SKM-1 treated with dmso at 0.1 percent for 144 hours (cell line): ENCODE results near the gene MED8.
"Not testable (repeated sequence)": the region's sequence is repeated elsewhere in the genome, so short reads cannot be mapped to it uniquely, and the experiment has no call there.

Experiments used
- DNase-seq: peaks from one replicate; lab custom pipeline; 2025; ENCODE audit not compliant: unreplicated experiment; lab: John Stamatoyannopoulos, UW

The MED8 gene

DNA sequence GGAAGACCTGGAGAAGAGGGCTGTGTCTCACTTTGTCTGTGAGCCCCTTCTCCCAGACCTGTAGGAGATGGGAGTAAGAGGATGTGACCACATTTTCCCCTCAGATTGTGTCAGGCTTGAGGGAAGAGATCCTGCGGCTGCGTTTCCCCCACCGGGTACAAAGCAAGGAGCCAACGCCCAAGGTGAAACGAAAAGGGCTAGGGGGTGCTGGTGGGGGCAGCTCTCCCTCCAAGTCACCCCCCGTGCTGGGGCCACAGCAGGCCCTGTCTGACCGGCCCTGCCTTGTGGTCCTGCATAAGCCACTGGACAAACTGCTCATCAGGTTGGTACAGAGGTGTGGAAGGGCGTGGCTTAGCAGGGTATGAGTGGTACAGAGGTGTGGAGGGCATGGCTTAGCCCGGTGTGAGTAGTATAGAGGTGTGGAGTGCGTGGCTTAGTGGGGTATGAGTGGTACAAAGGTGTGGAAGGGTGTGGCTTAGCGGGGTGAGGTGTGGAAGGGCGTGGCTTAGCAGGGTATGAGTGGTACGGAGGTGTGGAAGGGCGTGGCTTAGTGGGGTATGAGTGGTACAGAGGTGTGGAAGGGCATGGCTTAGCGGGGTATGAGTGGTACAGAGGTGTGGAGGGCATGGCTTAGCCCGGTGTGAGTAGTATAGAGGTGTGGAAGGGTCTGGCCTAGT lies 33.5 kb upstream of the MED8 start:
- no peak for DNase-seq

DNA sequence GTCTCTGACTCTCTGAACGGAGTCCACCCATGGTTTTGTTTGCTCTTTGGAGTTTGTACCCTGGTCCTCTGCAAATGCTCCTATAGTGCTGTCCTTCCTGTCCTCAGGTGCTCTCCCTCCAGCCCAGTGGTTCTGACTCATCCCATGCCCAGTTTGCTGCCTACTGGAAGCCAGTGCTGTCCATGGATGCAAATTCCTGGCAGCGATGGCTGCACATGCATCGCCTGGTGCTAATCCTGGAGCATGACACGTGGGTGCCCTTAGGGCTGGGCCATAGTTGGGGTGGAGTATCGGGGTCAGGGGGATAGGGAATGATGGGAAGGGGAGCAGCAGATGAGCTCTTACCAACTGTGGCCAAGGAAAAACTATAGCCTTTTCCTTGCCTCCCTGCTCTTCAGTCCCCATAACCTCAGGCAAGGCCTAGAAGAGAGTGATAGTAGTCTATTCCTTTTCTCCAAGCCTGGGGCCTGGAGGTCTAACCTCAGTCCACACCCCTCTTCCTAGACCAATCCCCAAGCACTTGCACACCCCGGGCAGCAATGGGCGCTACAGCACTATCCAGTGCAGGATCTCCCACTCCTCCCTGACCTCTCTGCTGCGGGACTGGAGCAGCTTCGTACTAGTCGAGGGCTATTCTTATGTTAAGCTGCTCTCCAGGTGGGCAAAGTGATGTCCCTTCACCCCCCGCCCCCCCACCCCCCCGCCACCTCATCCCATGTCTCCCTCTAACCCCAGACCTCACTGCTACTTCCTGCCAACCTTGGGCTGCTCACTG lies 32.6 kb upstream of the MED8 start:
- DNase-seq, result no peak

GRCh38 chr1:43421396-43421795 lies 31.8 kb upstream of the MED8 start:
- no peak for DNase-seq

DNA sequence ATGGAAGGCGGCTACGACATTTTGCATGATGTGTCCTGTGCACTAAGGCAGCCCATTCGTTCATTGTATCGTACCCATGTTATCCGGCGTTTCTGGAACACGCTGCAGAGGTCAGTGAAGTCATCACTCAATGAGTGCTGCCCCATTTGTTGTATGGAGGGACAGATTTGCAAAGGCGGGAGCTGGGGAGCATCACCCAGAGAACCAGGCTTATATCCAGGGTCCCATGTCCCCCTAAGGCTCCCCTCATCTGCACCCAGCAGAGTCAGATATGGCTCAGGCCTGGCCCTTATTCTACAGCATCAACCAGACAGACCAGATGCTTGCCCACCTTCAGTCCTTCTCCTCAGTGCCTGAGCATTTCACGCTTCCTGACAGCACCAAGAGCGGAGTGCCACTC lies 31.3 kb upstream of the MED8 start:
- no peak for DNase-seq

DNA sequence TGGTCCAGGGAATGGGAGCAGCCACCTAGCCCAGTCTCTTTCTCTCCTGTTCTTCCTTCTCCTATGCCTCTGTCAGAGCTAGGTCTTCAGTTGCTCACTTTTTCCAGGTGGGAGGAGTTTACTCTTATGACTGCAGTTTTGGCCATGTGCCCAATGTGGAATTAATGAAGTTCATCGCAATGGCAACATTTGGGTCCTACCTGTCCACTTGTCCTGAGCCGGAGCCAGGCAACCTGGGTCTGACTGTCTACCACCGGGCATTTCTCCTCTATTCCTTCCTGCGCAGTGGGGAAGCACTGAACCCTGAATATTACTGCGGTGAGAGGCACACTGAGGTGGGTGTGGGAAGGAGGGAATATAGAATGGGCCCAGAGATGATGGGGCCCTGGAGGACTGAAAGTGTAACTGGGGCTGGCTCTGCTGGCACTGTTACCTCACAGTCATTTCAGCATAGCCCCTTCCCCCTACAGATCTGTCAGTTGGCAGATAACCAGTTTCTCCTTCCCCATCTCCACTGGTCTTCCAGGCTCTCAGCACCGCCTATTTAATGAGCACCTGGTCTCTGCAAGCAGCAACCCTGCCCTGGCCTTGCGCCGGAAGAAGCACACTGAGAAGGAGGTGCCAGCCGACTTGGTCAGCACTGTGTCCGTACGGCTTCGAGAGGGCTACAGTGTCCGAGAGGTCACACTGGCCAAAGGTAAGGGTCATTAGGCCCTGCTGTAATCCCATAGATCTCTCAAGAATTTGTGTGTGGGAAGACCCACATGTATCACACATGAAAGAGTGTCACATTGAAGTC lies 30.2 kb upstream of the MED8 start:
- DNase-seq, result no peak

GRCh38 chr1:43418858-43419257 lies 29.3 kb upstream of the MED8 start:
- DNase-seq, result no peak

DNA sequence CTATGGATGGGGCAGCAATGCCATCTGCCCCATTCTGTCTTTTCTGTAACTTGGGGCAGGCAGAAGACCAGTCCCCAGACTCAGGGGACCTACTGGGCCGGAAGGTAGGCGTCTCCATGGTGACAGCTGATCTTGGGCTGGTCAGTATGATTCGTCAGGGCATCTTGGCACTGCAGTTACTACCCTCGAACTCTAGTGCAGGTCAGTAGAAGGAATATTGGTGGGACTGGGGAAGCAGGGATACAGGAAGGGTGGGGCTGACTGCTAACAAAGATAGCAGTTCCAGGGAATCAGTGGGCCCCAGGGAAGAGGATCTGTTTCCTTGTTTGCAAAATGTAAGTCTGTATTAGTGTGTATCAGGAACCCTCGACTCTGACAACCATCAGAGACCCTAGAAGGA lies 26.3 kb upstream of the MED8 start:
- no peak for DNase-seq

DNA sequence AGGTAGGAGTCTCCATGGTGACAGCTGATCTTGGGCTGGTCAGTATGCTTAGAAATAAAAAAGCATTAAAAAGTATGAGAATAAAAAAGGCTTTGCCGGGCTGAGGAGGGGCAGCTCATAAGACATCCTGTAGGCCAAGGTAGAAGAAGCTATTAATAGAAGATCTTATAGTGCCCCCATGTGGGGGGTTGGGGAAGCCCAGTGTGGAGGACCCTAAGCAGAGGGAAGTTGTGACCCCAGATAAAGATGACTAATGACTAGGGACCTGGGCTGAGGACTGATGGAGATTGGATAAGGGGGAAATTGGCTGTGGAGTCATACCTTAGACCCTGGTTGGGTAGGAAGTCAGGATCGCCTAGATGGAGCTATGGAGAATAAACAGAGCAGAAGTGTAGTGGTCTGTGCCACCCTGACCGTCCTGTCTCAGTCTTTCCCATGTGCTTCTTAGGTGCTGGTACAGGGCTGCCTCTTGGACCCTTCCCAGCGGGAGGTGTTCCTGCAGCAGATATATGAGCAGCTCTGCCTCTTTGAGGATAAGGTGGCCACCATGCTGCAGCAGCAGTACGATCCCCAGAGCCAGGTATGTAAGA lies 25.1 kb upstream of the MED8 start:
- peak; percentile 58 for DNase-seq

DNA sequence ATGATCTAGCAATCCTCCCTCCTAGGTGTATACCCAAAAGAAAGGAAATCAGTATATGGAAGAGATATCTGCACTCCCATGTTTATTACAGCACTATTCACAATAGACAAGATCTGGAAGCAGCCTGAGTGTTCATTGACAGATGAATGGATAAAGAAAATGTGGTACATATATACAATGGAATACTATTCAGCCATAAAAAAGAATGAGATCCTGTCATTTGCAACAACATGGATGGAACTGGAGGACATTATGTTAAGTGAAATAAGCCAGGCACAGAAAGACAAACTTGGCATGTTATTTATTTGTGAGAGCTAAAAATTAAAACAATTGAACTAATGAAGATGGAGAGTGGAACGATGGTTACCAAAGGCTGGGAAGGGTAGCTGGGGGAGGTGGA lies 23.8 kb upstream of the MED8 start:
- DNase-seq, result not testable (repeated sequence)

DNA sequence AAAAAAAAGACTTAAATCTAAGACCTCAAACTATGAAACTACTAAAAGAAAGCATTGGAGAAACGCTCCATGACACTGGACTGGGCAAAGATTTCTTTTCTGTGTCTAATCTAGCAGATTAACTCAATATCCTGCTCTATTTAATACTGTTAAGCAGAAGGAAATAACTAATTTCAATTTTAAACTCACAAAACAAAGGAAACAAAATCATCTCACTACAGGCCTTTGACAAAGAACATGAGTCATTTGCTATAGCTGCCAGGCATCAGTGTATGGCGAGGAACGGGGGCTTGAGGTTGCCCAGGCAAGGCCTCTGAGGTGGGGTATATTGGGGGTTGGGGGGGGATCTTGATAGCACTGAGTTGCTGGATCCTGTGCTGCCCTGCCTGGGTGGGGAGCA lies 21.0 kb upstream of the MED8 start:
- DNase-seq, result no peak

DNA sequence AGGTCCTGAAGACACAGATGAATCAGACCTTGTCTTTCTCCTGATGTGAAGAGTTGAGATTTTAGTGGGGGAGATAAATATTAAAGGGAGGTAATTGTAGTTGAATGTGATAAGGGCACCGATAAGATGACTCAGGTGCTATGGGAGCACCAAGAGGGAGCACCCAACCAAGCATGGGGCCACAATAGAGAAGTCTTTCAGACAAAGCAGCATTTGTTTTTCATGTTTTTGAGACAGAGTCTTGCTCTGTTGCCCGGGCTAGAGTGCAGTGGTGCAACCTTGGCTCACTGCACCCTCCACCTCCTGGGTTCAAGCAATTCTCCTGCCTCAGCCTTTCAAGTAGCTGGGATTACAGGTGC lies 16.3 kb upstream of the MED8 start:
- DNase-seq, result no peak

GRCh38 chr1:43405219-43405875 lies 15.7 kb upstream of the MED8 start:
- DNase-seq, result no peak

- DNase-seq, result no peak
These were observed 14.8 kb upstream of the MED8 start for GRCh38 chr1:43404353-43404752.

DNA sequence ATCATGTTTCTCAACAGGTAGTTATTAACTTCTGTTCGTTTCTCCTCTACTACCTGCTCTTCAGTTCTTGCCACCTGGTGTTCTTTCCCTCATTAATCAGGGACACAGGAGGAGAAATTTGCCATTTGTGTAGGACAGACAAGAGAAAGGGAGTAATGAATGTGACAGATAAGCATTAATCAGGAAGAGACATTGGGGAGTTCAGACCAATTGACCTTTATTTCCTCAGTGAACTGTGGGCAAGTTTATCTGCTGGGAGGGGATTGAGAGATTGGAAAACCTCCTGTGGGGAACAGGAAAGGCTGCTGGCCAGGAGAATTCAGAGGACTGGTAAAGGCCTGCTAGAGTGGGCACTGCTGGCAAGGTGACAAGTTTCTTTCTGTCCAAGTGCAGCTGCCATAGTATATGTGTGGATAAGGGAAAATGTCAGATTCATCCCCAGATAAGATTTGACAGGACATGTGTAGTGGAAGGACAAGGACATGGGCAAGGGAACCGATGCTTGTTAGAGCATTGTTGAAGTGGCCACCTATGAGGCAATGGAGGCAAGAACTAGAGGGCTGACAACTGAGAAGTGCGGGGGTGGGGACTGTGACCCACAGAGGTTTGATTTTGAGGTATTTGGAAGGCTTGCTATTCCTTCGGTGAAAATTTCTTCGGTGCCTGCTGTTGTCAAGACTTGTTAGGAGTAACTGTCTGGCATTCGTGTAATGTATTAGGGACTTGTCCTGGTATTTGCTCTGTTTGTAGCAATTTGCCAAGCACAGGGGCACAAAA lies 12.7 kb upstream of the MED8 start:
- no peak for DNase-seq

DNA sequence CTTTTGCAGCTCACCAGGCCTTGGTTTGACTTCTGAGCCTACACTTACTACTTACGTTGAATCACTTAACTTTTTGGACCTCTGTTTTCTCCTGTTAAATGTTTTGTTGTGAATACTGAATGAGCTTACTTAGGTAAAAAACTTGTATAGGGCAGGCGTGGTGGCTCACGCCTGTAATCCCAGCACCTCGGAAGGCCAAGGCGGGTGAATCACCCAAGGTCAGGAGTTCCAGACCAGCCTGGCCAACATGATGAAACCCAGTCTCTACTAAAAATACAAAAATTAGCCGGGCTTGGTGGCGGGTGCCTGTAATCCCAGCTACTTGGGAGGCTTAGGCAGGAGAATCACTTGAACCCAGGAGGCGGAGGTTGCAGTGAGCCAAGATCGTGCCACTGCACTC lies 10.8 kb upstream of the MED8 start:
- not testable (repeated sequence) for DNase-seq

DNA sequence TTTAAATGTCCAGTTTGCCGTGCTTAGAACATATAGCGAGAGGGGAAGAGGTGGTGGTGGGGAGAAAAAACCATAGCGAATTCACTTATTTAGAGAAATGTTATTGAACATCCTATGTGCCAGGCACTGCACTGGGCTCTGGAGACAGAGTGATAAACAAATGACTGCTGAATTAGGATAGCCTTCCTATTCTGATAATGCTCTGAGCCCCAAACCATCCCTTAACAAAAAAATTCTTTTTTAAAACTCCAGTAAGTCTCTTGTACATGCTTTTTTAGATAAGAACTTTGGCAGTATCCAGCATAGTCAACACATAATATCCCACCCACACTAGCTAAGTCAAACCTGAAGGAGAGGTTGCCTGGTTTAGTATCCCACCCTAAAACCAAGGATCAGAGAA lies 8.6 kb upstream of the MED8 start:
- no peak for DNase-seq

DNA sequence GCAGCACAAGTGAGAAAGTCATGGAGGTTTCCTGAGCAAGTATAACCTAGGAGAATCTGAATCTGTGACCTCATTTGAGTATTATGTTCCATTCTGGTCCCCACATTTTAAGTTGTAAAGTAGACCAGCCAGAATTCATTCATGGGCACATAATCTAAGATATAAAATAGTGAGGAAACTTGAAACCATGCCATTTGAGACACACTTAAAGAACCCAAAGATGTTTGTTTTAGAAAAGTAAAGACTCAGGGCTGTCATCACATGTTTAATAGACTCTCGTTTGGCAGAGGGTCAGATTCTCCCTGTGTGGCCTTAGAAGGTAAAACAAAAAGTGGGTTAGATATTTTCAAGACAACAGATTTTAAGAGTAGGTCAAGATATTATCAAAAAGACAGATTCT lies 6.5 kb upstream of the MED8 start:
- DNase-seq, result no peak

GRCh38 chr1:43395523-43395922 lies 5.9 kb upstream of the MED8 start:
- no peak for DNase-seq

DNA sequence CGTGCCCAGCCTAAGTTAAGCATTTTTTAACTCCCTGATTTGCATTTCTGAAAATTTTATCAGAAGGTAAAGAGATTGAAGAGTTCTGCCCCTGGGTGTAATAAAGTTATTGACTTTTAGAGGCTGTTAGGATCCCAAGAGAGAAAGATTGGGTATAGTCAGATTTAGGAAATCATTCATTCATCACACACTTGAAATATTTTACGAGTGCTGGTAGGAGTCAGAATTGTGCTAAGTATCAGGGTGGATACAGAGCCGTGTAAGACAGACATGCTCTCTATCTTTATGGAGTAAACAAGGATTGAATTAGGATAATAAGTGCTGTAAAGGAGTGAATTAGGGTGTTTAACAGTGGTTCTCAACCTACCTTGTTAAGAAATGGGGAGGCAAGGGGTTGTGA lies 3.1 kb upstream of the MED8 start:
- no peak for DNase-seq

DNA sequence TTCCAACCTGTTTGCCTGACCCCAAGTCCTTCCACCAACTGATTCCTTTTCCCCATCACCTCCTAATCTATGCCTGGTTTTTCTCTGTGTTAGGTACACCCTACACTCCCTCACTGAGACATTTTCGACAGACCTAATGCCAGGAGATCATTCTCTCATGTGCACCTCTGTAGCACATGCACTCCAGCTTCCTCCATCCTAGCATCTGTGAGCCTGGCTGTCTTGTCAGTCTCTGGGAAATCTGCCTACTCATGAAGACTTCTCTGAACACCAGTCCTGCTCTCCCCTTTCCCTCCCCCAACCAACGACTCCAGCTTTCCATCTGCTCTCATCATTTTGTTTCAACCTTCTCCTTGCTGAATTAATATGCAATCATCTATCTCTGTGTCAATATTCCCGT lies 987 bp downstream of the MED8 start:
- DNase-seq, result no peak
